ENCODE data around the gene F3. TPM values are rescaled to one million over a fixed set of nuclear protein-coding genes. Genes with fewer than 3 reads are reported as not detected.
A peak's percentile ranks its signal among the peaks of the same experiment; 100 is the strongest.
"Not testable (repeated sequence)": the region's sequence is repeated elsewhere in the genome, so short reads cannot be mapped to it uniquely, and the experiment has no call there.

Gene F3
- total RNA-seq, 1 experiment from 2014 or later, result 296 TPM

GRCh38 chr1:94572780-94573179 is 31.2 kb upstream of the F3 start:
- POLR2A ChIA-PET, result interaction anchor here (1.7 kb wide), 1 partner anchor 12 kb away, joined by 4 read pairs; no protein-coding TSS in a partner anchor
- no peaks in the 10 kb centered on the region for H3K27me3 Mint-ChIP-seq (ENCODE audit: insufficient read depth, unreplicated experiment)
- intact Hi-C loops (cut with micrococcal nuclease), result no loop called here

GRCh38 chr1:94570965-94571364 is 29.4 kb upstream of the F3 start:
- H3K27me3 Mint-ChIP-seq (ENCODE audit: insufficient read depth, unreplicated experiment); DNase-seq (ENCODE audit: unreplicated experiment); BruUV-seq (replicated peaks); H3K4me1 Mint-ChIP-seq (ENCODE audit: insufficient read depth, unreplicated experiment); H3K4me3 Mint-ChIP-seq (ENCODE audit: unreplicated experiment); H3K27ac Mint-ChIP-seq (ENCODE audit: low read depth, unreplicated experiment); intact Hi-C loops (cut with micrococcal nuclease); POLR2A ChIA-PET; H3K36me3 Mint-ChIP-seq (ENCODE audit: insufficient read depth, unreplicated experiment): not testable (repeated sequence)
- H3K9me3 Mint-ChIP-seq (ENCODE audit: unreplicated experiment), result peaks cover 32% of the 10 kb centered on the region
- CTCF ChIA-PET, result interaction anchor here (0.6 kb wide), 1 partner anchor 9 kb away, joined by 3 read pairs; no protein-coding TSS in a partner anchor

More at GRCh38 chr1:94572780-94573179, 31.2 kb upstream of the F3 start:
- CTCF ChIA-PET, result no interaction called here
- H3K4me3 Mint-ChIP-seq (ENCODE audit: unreplicated experiment), result no peak overlapping the region
- H3K9me3 Mint-ChIP-seq (ENCODE audit: unreplicated experiment), result peaks cover 50% of the 10 kb centered on the region
- TF ChIP-seq CTCF (IDR thresholded peaks at IDR 0.05; ENCODE audit: unreplicated experiment), result no peak
- BruUV-seq (replicated peaks), result no TSS peak
- DNase-seq (ENCODE audit: unreplicated experiment), result no peak
- H3K36me3 Mint-ChIP-seq (ENCODE audit: insufficient read depth, unreplicated experiment), result no peaks in the 10 kb centered on the region
- no peaks in the 10 kb centered on the region for H3K4me1 Mint-ChIP-seq (ENCODE audit: insufficient read depth, unreplicated experiment)
- no peak overlapping the region for H3K27ac Mint-ChIP-seq (ENCODE audit: low read depth, unreplicated experiment)

GRCh38 chr1:94568806-94569205 is 27.2 kb upstream of the F3 start:
- H3K36me3 Mint-ChIP-seq (ENCODE audit: insufficient read depth, unreplicated experiment); CTCF ChIA-PET; H3K4me3 Mint-ChIP-seq (ENCODE audit: unreplicated experiment); intact Hi-C loops (cut with micrococcal nuclease); H3K27ac Mint-ChIP-seq (ENCODE audit: low read depth, unreplicated experiment); BruUV-seq (replicated peaks); POLR2A ChIA-PET; DNase-seq (ENCODE audit: unreplicated experiment); H3K4me1 Mint-ChIP-seq (ENCODE audit: insufficient read depth, unreplicated experiment); H3K27me3 Mint-ChIP-seq (ENCODE audit: insufficient read depth, unreplicated experiment): not testable (repeated sequence)
- H3K9me3 Mint-ChIP-seq (ENCODE audit: unreplicated experiment), result peaks cover 18% of the 10 kb centered on the region

GRCh38 chr1:94567975-94568607 is 26.5 kb upstream of the F3 start:
- H3K27me3 Mint-ChIP-seq (ENCODE audit: insufficient read depth, unreplicated experiment); BruUV-seq (replicated peaks); H3K27ac Mint-ChIP-seq (ENCODE audit: low read depth, unreplicated experiment); DNase-seq (ENCODE audit: unreplicated experiment); CTCF ChIA-PET; H3K36me3 Mint-ChIP-seq (ENCODE audit: insufficient read depth, unreplicated experiment); H3K4me1 Mint-ChIP-seq (ENCODE audit: insufficient read depth, unreplicated experiment); intact Hi-C loops (cut with micrococcal nuclease); H3K4me3 Mint-ChIP-seq (ENCODE audit: unreplicated experiment): not testable (repeated sequence)
- peaks cover 18% of the 10 kb centered on the region for H3K9me3 Mint-ChIP-seq (ENCODE audit: unreplicated experiment)
- POLR2A ChIA-PET, result interaction anchor here (1.0 to 1.6 kb wide), 2 partner anchors 10 to 11 kb away, joined by 3 to 4 read pairs; no protein-coding TSS in a partner anchor

GRCh38 chr1:94566436-94566835 is 24.9 kb upstream of the F3 start:
- H3K9me3 Mint-ChIP-seq (ENCODE audit: unreplicated experiment); CTCF ChIA-PET; BruUV-seq (replicated peaks); H3K36me3 Mint-ChIP-seq (ENCODE audit: insufficient read depth, unreplicated experiment); H3K27me3 Mint-ChIP-seq (ENCODE audit: insufficient read depth, unreplicated experiment); H3K27ac Mint-ChIP-seq (ENCODE audit: low read depth, unreplicated experiment); intact Hi-C loops (cut with micrococcal nuclease); H3K4me1 Mint-ChIP-seq (ENCODE audit: insufficient read depth, unreplicated experiment): not testable (repeated sequence)
- POLR2A ChIA-PET, result interaction anchor here (1.2 to 1.9 kb wide), 4 partner anchors 14 to 25 kb away, joined by 3 to 6 read pairs (median 3); partner anchors contain the start of gene F3
- peak overlapping the region; percentile 3 for H3K4me3 Mint-ChIP-seq (ENCODE audit: unreplicated experiment)
- DNase-seq (ENCODE audit: unreplicated experiment), result peak; percentile 13

GRCh38 chr1:94565901-94566300 is 24.3 kb upstream of the F3 start:
- Mint-ChIP-seq H3K4me3 (ENCODE audit: unreplicated experiment) (no peak overlapping the region), H3K9me3 (ENCODE audit: unreplicated experiment) (peaks cover 2% of the 10 kb centered on the region), H3K27me3 (ENCODE audit: insufficient read depth, unreplicated experiment) (no peaks in the 10 kb centered on the region), H3K4me1 (ENCODE audit: insufficient read depth, unreplicated experiment) (peaks cover 7% of the 10 kb centered on the region), H3K36me3 (ENCODE audit: insufficient read depth, unreplicated experiment) (peaks cover 6% of the 10 kb centered on the region), H3K27ac (ENCODE audit: low read depth, unreplicated experiment) (no peak overlapping the region)
- no TSS peak for BruUV-seq (replicated peaks)
- intact Hi-C loops (cut with micrococcal nuclease), result no loop called here
- DNase-seq (ENCODE audit: unreplicated experiment), result no peak
- ChIA-PET CTCF (interaction anchor here (1.1 kb wide), 1 partner anchor 16 kb away, joined by 3 read pairs; no protein-coding TSS in a partner anchor), POLR2A (interaction anchor here (0.6 to 1.9 kb wide), 7 partner anchors 15 to 1521 kb away, joined by 3 to 6 read pairs (median 4); partner anchors contain the start of gene F3)
- no peak for TF ChIP-seq CTCF (IDR thresholded peaks at IDR 0.05; ENCODE audit: unreplicated experiment)
